ENCODE results near the gene OR2W3.
A peak's percentile ranks its signal among the peaks of the same experiment; 100 is the strongest.
"Not testable (repeated sequence)": the region's sequence is repeated elsewhere in the genome, so short reads cannot be mapped to it uniquely, and the experiment has no call there.

The OR2W3 gene

DNA sequence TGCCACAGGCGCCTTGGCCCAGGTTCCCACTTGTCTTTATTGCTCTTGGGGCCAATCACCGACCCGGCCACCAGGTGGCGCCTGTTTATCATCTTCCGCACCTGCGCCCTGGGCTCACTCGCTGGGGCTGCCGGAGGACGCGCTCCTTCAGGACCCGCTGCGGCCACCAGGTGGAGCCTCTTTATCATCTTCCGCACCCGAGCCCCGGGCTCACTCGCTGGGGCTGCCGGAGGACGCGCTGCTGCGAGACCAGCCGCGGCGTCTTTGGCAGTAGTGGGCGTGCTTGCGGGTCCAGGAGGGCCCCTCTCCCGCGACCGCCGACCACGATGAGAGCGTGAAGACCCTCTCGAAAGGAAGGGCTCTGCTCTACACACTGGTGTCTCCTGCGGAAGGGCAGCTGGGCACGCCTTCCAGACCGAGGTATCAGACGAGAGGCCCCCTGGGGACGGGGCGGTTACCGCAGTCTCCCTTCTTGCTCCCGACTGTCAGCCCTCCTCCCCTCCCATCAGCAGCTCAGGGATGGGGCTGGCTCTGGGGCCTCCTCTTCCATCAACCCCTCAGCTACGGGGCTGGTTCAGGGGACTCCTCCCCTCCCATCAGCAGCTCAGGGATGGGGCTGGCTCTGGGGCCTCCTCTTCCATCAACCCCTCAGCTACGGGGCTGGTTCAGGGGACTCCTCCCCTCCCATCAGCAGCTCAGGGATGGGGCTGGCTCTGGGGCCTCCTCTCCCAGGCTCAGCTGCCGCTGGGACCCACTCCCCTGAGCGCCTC lies 41.8 kb downstream of the OR2W3 start:
- not testable (repeated sequence) for H3K36me3 Mint-ChIP-seq (ENCODE audit: low read depth); H3K4me1 Mint-ChIP-seq; H3K27me3 Mint-ChIP-seq (ENCODE audit: low read depth); H3K27ac Mint-ChIP-seq
- TF ChIP-seq CTCF (IDR thresholded peaks at IDR 0.05; ENCODE audit: unreplicated experiment in 3 of 3) = peak; percentile 42 to 62 (median 46)
- H3K9me3 Mint-ChIP-seq = peaks cover 18% of the 10 kb centered on the region
- H3K4me3 Mint-ChIP-seq = peak overlapping the region in 2 of 3 experiments; percentile 26 to 72

GRCh38 chr1:247942624-247943023 lies 47.2 kb downstream of the OR2W3 start:
- Mint-ChIP-seq H3K9me3 (peaks cover 27% of the 10 kb centered on the region), H3K4me3 (no peak overlapping the region), H3K27me3 (ENCODE audit: low read depth) (no peaks in the 10 kb centered on the region), H3K27ac (no peak overlapping the region), H3K36me3 (ENCODE audit: low read depth) (no peaks in the 10 kb centered on the region), H3K4me1 (no peaks in the 10 kb centered on the region)
- no peak for TF ChIP-seq CTCF (IDR thresholded peaks at IDR 0.05; ENCODE audit: unreplicated experiment in 3 of 3)

Data from nephron (organoid).